HG02981 (cell line): Measurements from ENCODE around the gene TMPRSS4.

ENCODE experiments used
- ATAC-seq: cut with Tn5 transposase; IDR thresholded peaks from one replicate; pipeline ENCODE4 v1.9.1; 2021; ENCODE audit warnings: mild to moderate bottlenecking, moderate library complexity; ENCODE audit not compliant: unreplicated experiment

Gene TMPRSS4

GRCh38 chr11:118078911-118079411 lies 2.1 kb downstream of the TMPRSS4 start:
- no peak for ATAC-seq

GRCh38 chr11:118079491-118079890 lies 2.6 kb downstream of the TMPRSS4 start:
- ATAC-seq = no peak

- no peak for ATAC-seq
Measured at GRCh38 chr11:118080296-118080695, 3.4 kb downstream of the TMPRSS4 start.

- ATAC-seq = no peak
Measured at GRCh38 chr11:118081241-118081958, 4.5 kb downstream of the TMPRSS4 start.

GRCh38 chr11:118082880-118083552 lies 6.1 kb downstream of the TMPRSS4 start:
- no peak for ATAC-seq

GRCh38 chr11:118084247-118084646 lies 7.4 kb downstream of the TMPRSS4 start:
- ATAC-seq = no peak

GRCh38 chr11:118084656-118085055 lies 7.8 kb downstream of the TMPRSS4 start:
- no peak for ATAC-seq

GRCh38 chr11:118086913-118087768 lies 10.3 kb downstream of the TMPRSS4 start, which contains the start of gene SMIM35:
SMIM35 (minus strand) TSS chr11:118086963; CDS start chr11:118086757, 206 bp downstream.
- ATAC-seq = no peak

GRCh38 chr11:118087931-118088330 lies 11.1 kb downstream of the TMPRSS4 start:
- ATAC-seq = no peak

- no peak for ATAC-seq
Measured at GRCh38 chr11:118088531-118088930, 11.7 kb downstream of the TMPRSS4 start.

GRCh38 chr11:118090545-118091162 lies 13.8 kb downstream of the TMPRSS4 start:
- ATAC-seq = no peak

GRCh38 chr11:118091690-118092089 lies 14.8 kb downstream of the TMPRSS4 start:
- ATAC-seq = no peak

- ATAC-seq = no peak
Measured at GRCh38 chr11:118092907-118093571, 16.2 kb downstream of the TMPRSS4 start.

GRCh38 chr11:118095493-118095892 lies 18.6 kb downstream of the TMPRSS4 start:
- ATAC-seq = no peak

- no peak for ATAC-seq
Measured at GRCh38 chr11:118095967-118096367, 19.1 kb downstream of the TMPRSS4 start.

- no peak for ATAC-seq
Measured at GRCh38 chr11:118098996-118099837, 22.3 kb downstream of the TMPRSS4 start.

GRCh38 chr11:118099838-118100556 lies 23.1 kb downstream of the TMPRSS4 start:
- no peak for ATAC-seq

- ATAC-seq = no peak
Measured at GRCh38 chr11:118100691-118101232, 23.9 kb downstream of the TMPRSS4 start.
